ENCODE data around the gene TNNC2. TPM values are rescaled to one million over a fixed set of nuclear protein-coding genes. Genes with fewer than 3 reads are reported as not detected.

The TNNC2 gene
- total and polyA plus RNA-seq, 9 donors = 1.5 to 3.7 (median 3.4) TPM; not detected in 1

DNA sequence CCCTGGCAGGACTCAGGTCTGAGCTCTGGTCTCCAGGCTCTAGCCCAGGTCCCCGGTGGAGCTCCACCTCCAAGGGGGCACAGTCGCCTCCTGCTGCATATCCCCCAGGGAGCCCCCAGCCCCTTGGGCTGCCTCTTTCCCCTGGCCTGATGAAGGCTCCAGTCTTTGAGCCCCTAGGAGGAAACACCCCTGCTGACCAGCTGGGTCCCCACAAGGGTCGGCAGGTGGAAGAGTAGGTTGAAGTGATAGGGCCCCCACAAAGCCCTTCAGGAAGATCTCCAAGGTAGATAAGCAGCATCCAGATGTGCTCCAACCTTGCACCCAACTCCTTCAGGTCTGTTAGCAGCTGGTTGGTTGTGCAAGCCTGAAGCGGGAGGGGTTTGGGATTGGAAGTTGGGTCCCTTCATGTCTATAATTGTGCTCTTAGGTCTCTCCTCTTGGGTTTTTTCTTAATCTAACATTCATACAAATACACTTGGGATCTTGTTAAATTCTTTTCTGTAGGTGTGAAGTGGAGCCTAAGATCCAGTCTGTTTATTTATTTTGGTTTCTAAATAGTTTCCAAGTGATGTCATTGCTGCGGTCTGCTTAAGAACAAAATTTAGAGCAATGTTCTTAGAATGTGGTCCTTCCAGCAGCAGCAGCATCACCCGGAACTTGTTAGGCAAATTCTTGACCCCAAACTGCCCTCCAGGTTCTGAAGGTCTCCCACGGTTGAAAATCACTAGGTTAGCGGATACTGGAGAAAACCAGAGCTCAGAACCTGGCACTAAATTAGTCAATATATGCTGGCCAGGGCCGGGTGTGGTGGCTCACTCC is 9.5 kb downstream of the TNNC2 start:
- TF ChIP-seq EP300 (IDR thresholded peaks at IDR 0.05) (no peak), POLR2A (IDR thresholded peaks at IDR 0.05) (no peak)
- TF ChIP-seq, protein P1, sequence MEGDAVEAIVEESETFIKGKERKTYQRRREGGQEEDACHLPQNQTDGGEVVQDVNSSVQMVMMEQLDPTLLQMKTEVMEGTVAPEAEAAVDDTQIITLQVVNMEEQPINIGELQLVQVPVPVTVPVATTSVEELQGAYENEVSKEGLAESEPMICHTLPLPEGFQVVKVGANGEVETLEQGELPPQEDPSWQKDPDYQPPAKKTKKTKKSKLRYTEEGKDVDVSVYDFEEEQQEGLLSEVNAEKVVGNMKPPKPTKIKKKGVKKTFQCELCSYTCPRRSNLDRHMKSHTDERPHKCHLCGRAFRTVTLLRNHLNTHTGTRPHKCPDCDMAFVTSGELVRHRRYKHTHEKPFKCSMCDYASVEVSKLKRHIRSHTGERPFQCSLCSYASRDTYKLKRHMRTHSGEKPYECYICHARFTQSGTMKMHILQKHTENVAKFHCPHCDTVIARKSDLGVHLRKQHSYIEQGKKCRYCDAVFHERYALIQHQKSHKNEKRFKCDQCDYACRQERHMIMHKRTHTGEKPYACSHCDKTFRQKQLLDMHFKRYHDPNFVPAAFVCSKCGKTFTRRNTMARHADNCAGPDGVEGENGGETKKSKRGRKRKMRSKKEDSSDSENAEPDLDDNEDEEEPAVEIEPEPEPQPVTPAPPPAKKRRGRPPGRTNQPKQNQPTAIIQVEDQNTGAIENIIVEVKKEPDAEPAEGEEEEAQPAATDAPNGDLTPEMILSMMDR (IDR thresholded peaks at IDR 0.05) = no peak
- 25 to 38% (median 35%) methylated on average over 8 to 9 of the region's 9 CpGs for WGBS, 3 donors
- intact Hi-C loops (cut with DNase I) = no loop called here
- Histone ChIP-seq H3K36me3 (no peaks in the 10 kb centered on the region), H3K4me1 (ENCODE audit: insufficient read depth) (peaks cover 6% of the 10 kb centered on the region), H3K4me3 (no peak overlapping the region), H3K27me3 (no peaks in the 10 kb centered on the region), H3K9me3 (no peaks in the 10 kb centered on the region), H3K27ac (no peak overlapping the region)
- no peak for DNase-seq

DNA sequence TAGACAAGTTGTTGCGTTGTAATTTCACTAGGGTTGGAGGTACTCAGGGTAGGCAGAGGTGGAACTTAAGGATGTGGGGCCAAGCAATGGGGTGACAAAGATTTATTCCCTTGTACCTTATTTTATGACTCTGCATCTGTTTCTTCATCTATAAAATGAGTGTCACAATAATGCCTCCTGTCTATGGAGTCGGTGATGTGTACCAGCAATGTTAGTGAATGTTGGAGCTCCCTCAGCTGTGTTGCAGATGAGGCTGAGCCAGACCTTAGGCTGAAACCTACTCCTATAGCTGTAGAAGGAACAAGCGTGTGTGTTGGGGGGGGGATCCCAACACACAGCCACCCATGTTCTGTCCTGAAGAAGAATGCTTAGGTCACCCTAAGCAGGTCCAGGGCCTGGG is 10.2 kb downstream of the TNNC2 start:
- no peak overlapping the region for H3K4me3 ChIP-seq
- intact Hi-C loops (cut with DNase I) = no loop called here
- H3K27ac ChIP-seq = no peak overlapping the region

DNA sequence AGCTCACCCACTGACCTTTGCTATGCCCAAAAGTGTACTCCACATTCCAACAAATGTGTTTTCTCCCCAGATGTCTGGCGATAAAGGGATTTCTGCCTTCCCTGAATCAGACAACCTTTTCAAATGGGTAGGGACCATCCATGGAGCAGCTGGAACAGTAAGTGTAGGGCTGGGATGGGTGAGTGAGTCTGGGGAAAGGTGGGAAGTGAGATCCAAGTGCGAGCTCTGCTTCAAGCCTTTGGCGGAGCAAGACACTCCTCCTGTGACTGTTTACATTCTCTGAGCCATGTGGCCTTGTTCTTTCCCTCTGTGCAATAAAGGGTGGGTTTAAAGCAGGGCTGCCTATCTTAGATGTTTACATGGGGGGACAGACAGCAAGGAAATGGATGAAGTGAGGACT is 12.8 kb downstream of the TNNC2 start:
- intact Hi-C loops (cut with DNase I) = no loop called here
- WGBS, 3 donors = 57 to 65% (median 58%) methylated on average over 3 of the region's 3 CpGs

More for the DNA sequence above, 10.2 kb downstream of the TNNC2 start:
- H3K36me3 ChIP-seq = no peaks in the 10 kb centered on the region
- TF ChIP-seq EP300 (IDR thresholded peaks at IDR 0.05) = no peak
- TF ChIP-seq, protein P1 (IDR thresholded peaks at IDR 0.05) = no peak
- TF ChIP-seq POLR2A (IDR thresholded peaks at IDR 0.05) = no peak
- peaks cover 5% of the 10 kb centered on the region for H3K4me1 ChIP-seq (ENCODE audit: insufficient read depth)
- H3K27me3 ChIP-seq = no peaks in the 10 kb centered on the region
- WGBS, 3 donors = 85 to 89% (median 89%) methylated on average over 3 of the region's 3 CpGs
- H3K9me3 ChIP-seq = no peaks in the 10 kb centered on the region
- no peak for DNase-seq

DNA sequence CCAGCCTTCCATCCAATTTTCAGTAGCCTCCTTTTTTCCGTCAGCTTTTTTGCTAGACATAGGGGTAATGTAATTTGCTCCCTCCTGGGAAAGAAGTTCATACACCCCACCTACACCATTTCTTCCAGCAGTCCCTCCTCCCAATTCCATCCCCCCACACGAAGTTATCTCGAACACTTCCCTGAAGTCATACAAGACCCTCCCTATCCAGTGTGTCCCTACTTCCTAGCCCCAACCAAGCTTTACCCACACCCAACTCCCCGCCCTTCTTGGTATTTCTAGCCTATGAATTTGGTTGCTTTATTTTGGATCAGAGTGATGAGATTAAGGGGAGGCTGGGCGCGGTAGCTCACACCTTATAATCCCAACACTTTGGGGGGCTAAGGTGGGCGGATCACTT is 13.6 kb downstream of the TNNC2 start:
- H3K27me3 ChIP-seq = no peaks in the 10 kb centered on the region
- 53 to 57% (median 54%) methylated on average over 7 of the region's 7 CpGs for WGBS, 3 donors
- H3K36me3 ChIP-seq = no peaks in the 10 kb centered on the region
- H3K27ac ChIP-seq = no peak overlapping the region
- H3K4me3 ChIP-seq = no peak overlapping the region
- H3K4me1 ChIP-seq (ENCODE audit: insufficient read depth) = peaks cover 5% of the 10 kb centered on the region
- DNase-seq = peak in 1 of 5 donors; percentile 2
- TF ChIP-seq EP300 (IDR thresholded peaks at IDR 0.05) = no peak
- no peak for TF ChIP-seq POLR2A (IDR thresholded peaks at IDR 0.05)
- TF ChIP-seq, protein P1 (IDR thresholded peaks at IDR 0.05) = no peak
- intact Hi-C loops (cut with DNase I) = no loop called here
- H3K9me3 ChIP-seq = no peaks in the 10 kb centered on the region

More for the DNA sequence above, 12.8 kb downstream of the TNNC2 start:
- H3K4me3 ChIP-seq = no peak overlapping the region
- H3K27me3 ChIP-seq = no peaks in the 10 kb centered on the region
- TF ChIP-seq, protein P1 (IDR thresholded peaks at IDR 0.05) = no peak
- no peak for TF ChIP-seq EP300 (IDR thresholded peaks at IDR 0.05)
- no peak for TF ChIP-seq POLR2A (IDR thresholded peaks at IDR 0.05)
- no peak for DNase-seq
- no peak overlapping the region for H3K27ac ChIP-seq
- H3K36me3 ChIP-seq = no peaks in the 10 kb centered on the region
- H3K4me1 ChIP-seq (ENCODE audit: insufficient read depth) = peaks cover 5% of the 10 kb centered on the region
- H3K9me3 ChIP-seq = no peaks in the 10 kb centered on the region
